ENCODE results near the gene FAP. TPM values are rescaled to one million over a fixed set of nuclear protein-coding genes. Genes with fewer than 3 reads are reported as not detected.

The FAP gene
- total RNA-seq, 4 donors from 2014 or later = 1.4 to 3.5 (median 2.0) TPM; not detected in 1

- no peaks in the 10 kb centered on the region for H3K4me1 ChIP-seq
- no peak for TF ChIP-seq CTCF (IDR thresholded peaks at IDR 0.05)
- no peak for TF ChIP-seq EP300 (IDR thresholded peaks at IDR 0.05; ENCODE audit: low read depth)
- TF ChIP-seq POLR2A (IDR thresholded peaks at IDR 0.05) = no peak
- TF ChIP-seq POLR2AphosphoS5 (IDR thresholded peaks at IDR 0.05) = no peak
- in situ Hi-C loops (cut with MboI; ENCODE audit: low pct_ligation_motif_present in 1 of 4, low pct_unique_long_range_greater_than_20kb in 1 of 4, low sequenced_read_pairs in 3 of 4) (no loop called here), intact Hi-C loops (cut with DNase I; ENCODE audit: low total_unique reads) (no loop called here)
- no peak overlapping the region for H3K4me3 ChIP-seq
- no peaks in the 10 kb centered on the region for H3K27me3 ChIP-seq
- H3K27ac ChIP-seq = no peak overlapping the region
- DNase-seq = no peak
- H3K9me3 ChIP-seq = no peaks in the 10 kb centered on the region
- WGBS, 2 donors (ENCODE audit: low coverage in 1 of 2) = 82% methylated on average over 1 of the region's 1 CpG; no CpG with 5 or more reads in 1 of the 2 donors
- H3K36me3 ChIP-seq = no peaks in the 10 kb centered on the region
These were observed 12.5 kb downstream of the FAP start for GRCh38 chr2:162230761-162231160.

- Histone ChIP-seq H3K27ac (no peak overlapping the region), H3K36me3 (no peaks in the 10 kb centered on the region), H3K9me3 (no peaks in the 10 kb centered on the region), H3K4me1 (no peaks in the 10 kb centered on the region), H3K27me3 (no peaks in the 10 kb centered on the region), H3K4me3 (no peak overlapping the region)
- in situ Hi-C loops (cut with MboI; ENCODE audit: low pct_ligation_motif_present in 1 of 4, low pct_unique_long_range_greater_than_20kb in 1 of 4, low sequenced_read_pairs in 3 of 4) (loop anchor here in 2 of 4 donors (10.0 kb wide), 2 partner anchors 58 to 68 kb away; no protein-coding TSS in a partner anchor), intact Hi-C loops (cut with DNase I; ENCODE audit: low total_unique reads) (no loop called here)
- TF ChIP-seq POLR2AphosphoS5 (IDR thresholded peaks at IDR 0.05) (no peak), CTCF (IDR thresholded peaks at IDR 0.05) (no peak), POLR2A (IDR thresholded peaks at IDR 0.05) (no peak), EP300 (IDR thresholded peaks at IDR 0.05; ENCODE audit: low read depth) (no peak)
- no peak for DNase-seq
These were observed 16.4 kb downstream of the FAP start for GRCh38 chr2:162226836-162227235.

- WGBS, 2 donors (ENCODE audit: low coverage in 1 of 2) = 58 to 90% methylated on average over 2 to 11 of the region's 11 CpGs
- TF ChIP-seq POLR2A (IDR thresholded peaks at IDR 0.05) (no peak), CTCF (IDR thresholded peaks at IDR 0.05) (peak; percentile 67 to 82 (median 79))
- Histone ChIP-seq H3K9me3 (no peaks in the 10 kb centered on the region), H3K27ac (no peak overlapping the region), H3K27me3 (no peaks in the 10 kb centered on the region), H3K4me3 (no peak overlapping the region), H3K36me3 (no peaks in the 10 kb centered on the region), H3K4me1 (no peaks in the 10 kb centered on the region)
- DNase-seq = peak; percentile 58
- intact Hi-C loops (cut with DNase I; ENCODE audit: low total_unique reads) (loop anchor here (2.0 kb wide), 1 partner anchor 78 kb away; no protein-coding TSS in a partner anchor), in situ Hi-C loops (cut with MboI; ENCODE audit: low pct_ligation_motif_present in 1 of 4, low pct_unique_long_range_greater_than_20kb in 1 of 4, low sequenced_read_pairs in 3 of 4) (loop anchor here in 2 of 4 donors (10.0 kb wide), 2 partner anchors 64 to 74 kb away; no protein-coding TSS in a partner anchor)
These were observed 22.2 kb downstream of the FAP start for GRCh38 chr2:162221064-162221463.

- no peak overlapping the region for H3K27ac ChIP-seq
- no peaks in the 10 kb centered on the region for H3K4me1 ChIP-seq
- WGBS, 2 donors (ENCODE audit: low coverage in 1 of 2) = 38 to 60% methylated on average over 1 of the region's 1 CpG
- in situ Hi-C loops (cut with MboI; ENCODE audit: low pct_ligation_motif_present in 1 of 4, low pct_unique_long_range_greater_than_20kb in 1 of 4, low sequenced_read_pairs in 3 of 4) (loop anchor here in 2 of 4 donors (10.0 kb wide), 2 partner anchors 64 to 74 kb away; no protein-coding TSS in a partner anchor), intact Hi-C loops (cut with DNase I; ENCODE audit: low total_unique reads) (loop anchor here (2.0 kb wide), 1 partner anchor 78 kb away; no protein-coding TSS in a partner anchor)
- no peaks in the 10 kb centered on the region for H3K27me3 ChIP-seq
- TF ChIP-seq POLR2A (IDR thresholded peaks at IDR 0.05) (no peak), EP300 (IDR thresholded peaks at IDR 0.05; ENCODE audit: low read depth) (no peak), POLR2AphosphoS5 (IDR thresholded peaks at IDR 0.05) (no peak), CTCF (IDR thresholded peaks at IDR 0.05) (no peak)
- no peak for DNase-seq
- H3K4me3 ChIP-seq = no peak overlapping the region
- no peaks in the 10 kb centered on the region for H3K36me3 ChIP-seq
- H3K9me3 ChIP-seq = no peaks in the 10 kb centered on the region
These were observed 22.9 kb downstream of the FAP start for GRCh38 chr2:162220368-162220767.
